Neural cell (in vitro differentiated cells): ENCODE results near the gene FILIP1. TPM values are rescaled to one million over a fixed set of nuclear protein-coding genes. Genes with fewer than 3 reads are reported as not detected.
A peak's percentile ranks its signal among the peaks of the same experiment; 100 is the strongest.

Experiments
- H2AFZ ChIP-seq: fragments of 200-600, 300-800 bp; sonication (generic), shearing (Covaris generic); 2 replicates; pipeline ENCODE4 v1.6.0; 2014; ENCODE audit warnings: low read depth, mild to moderate bottlenecking, antibody characterized with exemption, low read length, moderate library complexity
- H3F3A ChIP-seq: fragments of 200-600 bp; shearing (Covaris generic); 2 replicates; pipeline ENCODE4 v1.6.1; 2016; ENCODE audit warnings: mild to moderate bottlenecking, moderate library complexity, mixed read lengths, antibody characterized with exemption, low read length; ENCODE audit not compliant: insufficient read depth, poor library complexity, severe bottlenecking
- H3K27ac ChIP-seq: fragments of 200-600, 300-800 bp; sonication (generic), shearing (Covaris generic); 2 replicates; pipeline ENCODE4 v1.5.1; 2014; ENCODE audit warnings: mild to moderate bottlenecking, low read length, moderate library complexity
- H3K27me3 ChIP-seq: fragments of 300-800, 200-600 bp; sonication (generic), shearing (Covaris generic); 2 replicates; pipeline ENCODE4 v1.6.0; 2014; ENCODE audit warnings: mild to moderate bottlenecking, low read depth, low read length, moderate library complexity; ENCODE audit not compliant: insufficient read depth
- H3K36me3 ChIP-seq: fragments of 300-800, 200-600 bp; sonication (generic), shearing (Covaris generic); 2 replicates; pipeline ENCODE4 v1.5.1; 2014; ENCODE audit warnings: mild to moderate bottlenecking, antibody characterized with exemption, low read length, moderate library complexity; ENCODE audit not compliant: insufficient read depth
- H3K4me2 ChIP-seq: fragments of 300-800, 200-600 bp; sonication (generic), shearing (Covaris generic); 2 replicates; pipeline ENCODE4 v1.6.0; 2014; ENCODE audit warnings: mild to moderate bottlenecking, low read length
- H3K4me3 ChIP-seq: fragments of 300-800, 200-600 bp; sonication (generic), shearing (Covaris generic); 2 replicates; pipeline ENCODE4 v1.5.1; 2014; ENCODE audit warnings: mild to moderate bottlenecking, low read length, moderate library complexity
- H3K79me2 ChIP-seq: fragments of 200-600 bp; shearing (Covaris generic); replicated peaks from 2 replicates; pipeline ENCODE4 v1.6.0; 2014; ENCODE audit warnings: mild to moderate bottlenecking, low read length, moderate library complexity; ENCODE audit not compliant: insufficient read depth
- H3K9ac ChIP-seq: fragments of 300-800, 200-600 bp; sonication (generic), shearing (Covaris generic); 2 replicates; pipeline ENCODE4 v1.6.1; 2016; ENCODE audit warnings: mild to moderate bottlenecking, low read length, mixed read lengths
- H3K9me2 ChIP-seq: fragments of 200-600 bp; shearing (Covaris generic); 2 replicates; pipeline ENCODE4 v1.6.1; 2016; ENCODE audit warnings: mild to moderate bottlenecking, low read length, mixed read lengths; ENCODE audit not compliant: insufficient read depth
- H3K9me3 ChIP-seq: fragments of 200-600, 300-800 bp; sonication (generic), shearing (Covaris generic); 2 replicates; pipeline ENCODE4 v1.6.1; 2016; ENCODE audit warnings: mild to moderate bottlenecking, mixed run types, low read length, moderate library complexity, mixed read lengths
- H4K20me1 ChIP-seq: fragments of 200-600 bp; shearing (Covaris generic); 2 replicates; pipeline ENCODE4 v1.6.1; 2016; ENCODE audit warnings: mild to moderate bottlenecking, mixed run types; ENCODE audit not compliant: insufficient read depth
- CTCF ChIP-seq: fragments of 450-650 bp; IDR thresholded peaks from 2 replicates; pipeline ENCODE4 v1.5.1; 2014; ENCODE audit warnings: antibody characterized with exemption, mild to moderate bottlenecking, moderate library complexity; ENCODE audit not compliant: poor library complexity, severe bottlenecking
- EP300 ChIP-seq: fragments of 450-650 bp; conservative IDR thresholded peaks from 2 replicates; pipeline ENCODE4 v1.6.1; 2014; ENCODE audit warnings: antibody characterized with exemption, mild to moderate bottlenecking, moderate library complexity; ENCODE audit not compliant: poor library complexity, severe bottlenecking
- EZH2 ChIP-seq: fragments of 200-600, 300-800 bp; shearing (Covaris generic), sonication (generic); IDR thresholded peaks from 2 replicates; pipeline ENCODE4 v1.6.1; 2014; ENCODE audit warnings: antibody characterized with exemption, low read length, borderline replicate concordance, mild to moderate bottlenecking; ENCODE audit not compliant: insufficient read depth, poor library complexity, severe bottlenecking
- MXI1 ChIP-seq: fragments of 450-650 bp; conservative IDR thresholded peaks from 2 replicates; pipeline ENCODE4 v1.6.1; 2014; ENCODE audit warnings: antibody characterized with exemption, mild to moderate bottlenecking; ENCODE audit not compliant: poor library complexity, severe bottlenecking
- POLR2AphosphoS5 ChIP-seq: IDR thresholded peaks from 2 replicates; pipeline ENCODE4 v1.6.1; 2012
- RAD21 ChIP-seq: fragments of 450-650 bp; conservative IDR thresholded peaks from 2 replicates; pipeline ENCODE4 v1.6.1; 2014; ENCODE audit warnings: antibody characterized with exemption, mild to moderate bottlenecking, moderate library complexity
- REST ChIP-seq: IDR thresholded peaks from 2 replicates; pipeline ENCODE4 v1.6.1; 2012; ENCODE audit warnings: borderline replicate concordance
- SMC3 ChIP-seq: fragments of 450-650 bp; conservative IDR thresholded peaks from 2 replicates; pipeline ENCODE4 v1.6.1; 2014; ENCODE audit warnings: antibody characterized with exemption, mild to moderate bottlenecking, moderate library complexity; ENCODE audit not compliant: poor library complexity
- TAF1 ChIP-seq: IDR thresholded peaks from 2 replicates; pipeline ENCODE4 v1.6.1; 2012; ENCODE audit warnings: low read depth
- polyA plus RNA-seq: library from polyadenylated mRNA; depleted of rRNA; stranded (reverse); fragments of >200 nt; gene quantifications from 2 replicates; pipeline ENCODE4 v1.2.3, GENCODE V29; 2014

Gene FILIP1
- polyA plus RNA-seq, 1 donor from 2014 or later, result 1.4 TPM

- H3K4me3 ChIP-seq, result peak overlapping the region; percentile 53
- peak; percentile 70 for TF ChIP-seq REST
- TF ChIP-seq TAF1, result no peak
- TF ChIP-seq SMC3, result no peak
- peak; percentile 91 for TF ChIP-seq MXI1
- peak; percentile 76 for TF ChIP-seq POLR2AphosphoS5
- no peak for TF ChIP-seq CTCF
- TF ChIP-seq EP300, result peak; percentile 65
- TF ChIP-seq EZH2, result no peak
- TF ChIP-seq RAD21, result no peak
- H3K4me2 ChIP-seq, result peak overlapping the region; percentile 63
- no peaks in the 10 kb centered on the region for H3K9me3 ChIP-seq
- no peaks in the 10 kb centered on the region for H3K27me3 ChIP-seq
- no peaks in the 10 kb centered on the region for H4K20me1 ChIP-seq
- no peaks in the 10 kb centered on the region for H3K36me3 ChIP-seq
- peaks cover 9% of the 10 kb centered on the region for H3K79me2 ChIP-seq
- no peaks in the 10 kb centered on the region for H3K9me2 ChIP-seq
- peak overlapping the region; percentile 62 for H2AFZ ChIP-seq
- peak overlapping the region; percentile 96 for H3K27ac ChIP-seq
- H3F3A ChIP-seq, result peaks cover 6% of the 10 kb centered on the region
- peak overlapping the region; percentile 69 for H3K9ac ChIP-seq
Observed at GRCh38 chr6:75290136-75290945, 203.3 kb downstream of the FILIP1 start.

GRCh38 chr6:75288023-75288422, 205.6 kb downstream of the FILIP1 start:
- Histone ChIP-seq H4K20me1 (no peaks in the 10 kb centered on the region), H3K27ac (no peak overlapping the region), H3K27me3 (no peaks in the 10 kb centered on the region), H3K4me3 (no peak overlapping the region), H3K9ac (no peak overlapping the region), H3K36me3 (no peaks in the 10 kb centered on the region), H3K9me3 (no peaks in the 10 kb centered on the region), H3K9me2 (no peaks in the 10 kb centered on the region), H3K79me2 (peaks cover 20% of the 10 kb centered on the region), H3F3A (peaks cover 6% of the 10 kb centered on the region), H2AFZ (no peak overlapping the region), H3K4me2 (no peak overlapping the region)
- TF ChIP-seq REST, result no peak
- TF ChIP-seq EP300, result no peak
- no peak for TF ChIP-seq POLR2AphosphoS5
- TF ChIP-seq SMC3, result no peak
